ENCODE measurements around the gene FAM209A. TPM values are rescaled to one million over a fixed set of nuclear protein-coding genes. Genes with fewer than 3 reads are reported as not detected.
A peak's percentile ranks its signal among the peaks of the same experiment; 100 is the strongest.

The FAM209A gene
- total RNA-seq, 2 experiments from 2014 or later = 6.4 to 7.1 TPM

DNA sequence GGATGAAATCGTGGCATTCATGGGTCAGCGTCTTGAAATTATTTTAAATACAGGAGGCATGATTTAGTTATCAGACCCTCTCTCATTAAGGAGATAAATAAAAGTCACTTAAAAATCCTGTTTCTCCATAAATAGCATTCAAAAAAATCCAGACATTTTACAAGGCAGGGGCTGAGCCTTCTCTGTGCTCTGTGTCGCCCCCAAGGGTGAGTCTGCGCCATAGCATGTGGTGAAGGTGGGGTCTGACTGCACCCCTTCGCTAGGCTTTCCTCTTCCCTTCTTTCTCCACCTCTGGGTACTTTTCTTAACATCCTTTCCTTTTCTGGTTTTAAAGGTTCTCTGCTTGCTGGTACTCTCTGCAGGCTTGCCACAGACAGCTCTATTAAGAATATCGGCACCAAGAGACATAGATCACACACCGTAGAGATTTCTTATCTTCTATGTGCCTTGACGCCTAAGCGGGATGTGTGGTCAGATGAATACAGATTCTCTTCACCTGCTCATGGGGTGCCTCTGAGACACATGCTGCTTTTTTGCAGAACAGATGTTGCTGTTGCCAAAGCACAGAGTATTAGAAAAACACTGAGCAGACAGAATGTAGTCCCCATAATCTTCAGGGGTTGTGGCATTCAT is 20.1 kb upstream of the FAM209A start:
- intact Hi-C loops (cut with DNase I, micrococcal nuclease) = loop anchor here in 1 of 2 experiments (1.0 to 2.0 kb wide), 2 partner anchors 104 to 112 kb away; partner anchors contain the start of genes AURKA and CSTF1
- H3K27ac Mint-ChIP-seq = peak overlapping the region; percentile 72
- ChIA-PET CTCF (no interaction called here), POLR2A (no interaction called here)
- H3K4me3 Mint-ChIP-seq = peak overlapping the region; percentile 8
- Histone ChIP-seq H3K4me1 (ENCODE audit: insufficient read depth, low read length) (peaks cover 8% of the 10 kb centered on the region), H3K27ac (ENCODE audit: low read depth in 1 of 2, low read length in 2 of 2) (no peak overlapping the region), H3K4me3 (ENCODE audit: low read length) (no peak overlapping the region), H3K36me3 (ENCODE audit: insufficient read depth, low read length) (peaks cover 10% of the 10 kb centered on the region), H3K27me3 (ENCODE audit: control insufficient read depth in 1 of 2, insufficient read depth in 2 of 2, low read length in 2 of 2) (no peaks in the 10 kb centered on the region), H3K9me3 (ENCODE audit: control insufficient read depth in 1 of 2, insufficient read depth in 1 of 2, low read length in 2 of 2) (no peaks in the 10 kb centered on the region)
- H3K36me3 Mint-ChIP-seq (ENCODE audit: low read depth) = peaks cover 48% of the 10 kb centered on the region
- no peaks in the 10 kb centered on the region for H3K9me3 Mint-ChIP-seq
- ATAC-seq (ENCODE audit: poor library complexity) (peak; percentile 89), DNase-seq (peak in 7 of 14 experiments; percentile 5 to 51 (median 9))
- TF ChIP-seq, protein P1, sequence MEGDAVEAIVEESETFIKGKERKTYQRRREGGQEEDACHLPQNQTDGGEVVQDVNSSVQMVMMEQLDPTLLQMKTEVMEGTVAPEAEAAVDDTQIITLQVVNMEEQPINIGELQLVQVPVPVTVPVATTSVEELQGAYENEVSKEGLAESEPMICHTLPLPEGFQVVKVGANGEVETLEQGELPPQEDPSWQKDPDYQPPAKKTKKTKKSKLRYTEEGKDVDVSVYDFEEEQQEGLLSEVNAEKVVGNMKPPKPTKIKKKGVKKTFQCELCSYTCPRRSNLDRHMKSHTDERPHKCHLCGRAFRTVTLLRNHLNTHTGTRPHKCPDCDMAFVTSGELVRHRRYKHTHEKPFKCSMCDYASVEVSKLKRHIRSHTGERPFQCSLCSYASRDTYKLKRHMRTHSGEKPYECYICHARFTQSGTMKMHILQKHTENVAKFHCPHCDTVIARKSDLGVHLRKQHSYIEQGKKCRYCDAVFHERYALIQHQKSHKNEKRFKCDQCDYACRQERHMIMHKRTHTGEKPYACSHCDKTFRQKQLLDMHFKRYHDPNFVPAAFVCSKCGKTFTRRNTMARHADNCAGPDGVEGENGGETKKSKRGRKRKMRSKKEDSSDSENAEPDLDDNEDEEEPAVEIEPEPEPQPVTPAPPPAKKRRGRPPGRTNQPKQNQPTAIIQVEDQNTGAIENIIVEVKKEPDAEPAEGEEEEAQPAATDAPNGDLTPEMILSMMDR (IDR thresholded peaks at IDR 0.05) = peak; percentile 53
- peaks cover 32% of the 10 kb centered on the region for H3K4me1 Mint-ChIP-seq (ENCODE audit: low read depth)
- no peaks in the 10 kb centered on the region for H3K27me3 Mint-ChIP-seq

DNA sequence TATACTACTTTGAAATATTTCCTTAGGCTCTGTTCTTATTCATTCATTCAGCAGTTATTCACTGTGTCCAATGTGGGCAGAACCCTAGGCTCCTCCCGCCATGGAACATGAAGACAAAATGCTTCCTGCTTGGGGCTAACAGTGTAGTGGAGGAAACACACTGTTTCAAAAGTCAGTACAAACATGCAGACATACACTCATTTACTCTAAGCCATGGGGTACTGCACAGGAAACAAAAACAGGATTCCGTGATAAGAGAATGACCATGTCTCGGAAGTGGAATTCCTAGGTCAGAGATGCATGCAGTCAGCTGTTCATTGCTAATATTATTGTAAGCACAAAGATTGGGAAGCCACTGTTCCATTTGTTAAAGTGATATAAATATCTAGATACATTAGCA is 18.4 kb upstream of the FAM209A start:
- Mint-ChIP-seq H3K27me3 (no peaks in the 10 kb centered on the region), H3K4me1 (ENCODE audit: low read depth) (peaks cover 32% of the 10 kb centered on the region), H3K4me3 (no peak overlapping the region), H3K9me3 (no peaks in the 10 kb centered on the region), H3K36me3 (ENCODE audit: low read depth) (peaks cover 59% of the 10 kb centered on the region), H3K27ac (no peak overlapping the region)
- Histone ChIP-seq H3K4me3 (ENCODE audit: low read length) (no peak overlapping the region), H3K4me1 (ENCODE audit: insufficient read depth, low read length) (peaks cover 8% of the 10 kb centered on the region), H3K36me3 (ENCODE audit: insufficient read depth, low read length) (peaks cover 10% of the 10 kb centered on the region), H3K27ac (ENCODE audit: low read depth in 1 of 2, low read length in 2 of 2) (no peak overlapping the region), H3K27me3 (ENCODE audit: control insufficient read depth in 1 of 2, insufficient read depth in 2 of 2, low read length in 2 of 2) (no peaks in the 10 kb centered on the region), H3K9me3 (ENCODE audit: control insufficient read depth in 1 of 2, insufficient read depth in 1 of 2, low read length in 2 of 2) (no peaks in the 10 kb centered on the region)
- DNase-seq (no peak), ATAC-seq (ENCODE audit: poor library complexity) (no peak)
- ChIA-PET CTCF (no interaction called here), POLR2A (no interaction called here)
- TF ChIP-seq, protein P1 (IDR thresholded peaks at IDR 0.05) = no peak
- intact Hi-C loops (cut with DNase I, micrococcal nuclease) = no loop called here

GRCh38 chr20:56511926-56512325 is 12.6 kb upstream of the FAM209A start:
- no peak overlapping the region for H3K27ac Mint-ChIP-seq
- no peaks in the 10 kb centered on the region for H3K27me3 ChIP-seq (ENCODE audit: control insufficient read depth in 1 of 2, insufficient read depth in 2 of 2, low read length in 2 of 2)
- no peaks in the 10 kb centered on the region for H3K4me1 ChIP-seq (ENCODE audit: insufficient read depth, low read length)
- ChIA-PET CTCF (no interaction called here), POLR2A (no interaction called here)
- ATAC-seq (ENCODE audit: poor library complexity) (no peak), DNase-seq (no peak)
- TF ChIP-seq, protein P1 (IDR thresholded peaks at IDR 0.05) = no peak
- H3K36me3 Mint-ChIP-seq (ENCODE audit: low read depth) = peaks cover 89% of the 10 kb centered on the region
- no peaks in the 10 kb centered on the region for H3K9me3 Mint-ChIP-seq
- H3K27me3 Mint-ChIP-seq = no peaks in the 10 kb centered on the region
- H3K4me3 ChIP-seq (ENCODE audit: low read length) = no peak overlapping the region
- no peaks in the 10 kb centered on the region for H3K4me1 Mint-ChIP-seq (ENCODE audit: low read depth)
- H3K36me3 ChIP-seq (ENCODE audit: insufficient read depth, low read length) = peaks cover 44% of the 10 kb centered on the region
- intact Hi-C loops (cut with DNase I, micrococcal nuclease) = loop anchor here in 1 of 2 experiments (5.0 kb wide), 1 partner anchor 265 kb away; the partner anchor contains the start of gene MC3R
- H3K27ac ChIP-seq (ENCODE audit: low read depth in 1 of 2, low read length in 2 of 2) = no peak overlapping the region
- H3K4me3 Mint-ChIP-seq = no peak overlapping the region
- H3K9me3 ChIP-seq (ENCODE audit: control insufficient read depth in 1 of 2, insufficient read depth in 1 of 2, low read length in 2 of 2) = no peaks in the 10 kb centered on the region
